Measurements from ENCODE around the gene SSNA1.

The SSNA1 gene

GRCh38 chr9:137234055-137234697 is 45.7 kb downstream of the SSNA1 start:
- Histone ChIP-seq H3K27ac (replicated peaks; ENCODE audit: low read length) (no peak overlapping the region), H2BK5ac (ENCODE audit: low read length) (peak overlapping the region; percentile 13), H2BK15ac (ENCODE audit: low read length) (no peak overlapping the region), H2AK5ac (ENCODE audit: low read depth, low read length) (peak overlapping the region; percentile 70), H3K4me2 (ENCODE audit: insufficient read depth, low read length, poor library complexity, severe bottlenecking) (no peak overlapping the region), H2BK12ac (ENCODE audit: low read length) (peak overlapping the region; percentile 73), H4K91ac (ENCODE audit: low read depth, low read length, poor library complexity) (no peak overlapping the region), H3K4me1 (ENCODE audit: control insufficient read depth in 2 of 2, insufficient read depth in 1 of 2, low read depth in 1 of 2, low read length in 2 of 2) (peaks cover 15% of the 10 kb centered on the region in 2 donors), H3K9me3 (replicated peaks in 1 of 2; ENCODE audit: control insufficient read depth in 2 of 2, insufficient read depth in 1 of 2, low read depth in 1 of 2, low read length in 2 of 2) (no peaks in the 10 kb centered on the region), H3K23ac (ENCODE audit: low read depth, low read length, poor library complexity) (peak overlapping the region; percentile 73), H3K18ac (ENCODE audit: low read length) (peak overlapping the region; percentile 71), H2AFZ (ENCODE audit: low read length) (no peak overlapping the region), H3K4me3 (ENCODE audit: low read length in 2 of 2) (no peak overlapping the region), H2BK120ac (ENCODE audit: low read depth, low read length) (peak overlapping the region; percentile 81), H3K4ac (ENCODE audit: low read length) (peak overlapping the region; percentile 37), H3K27me3 (ENCODE audit: control insufficient read depth in 3 of 3, insufficient read depth in 3 of 3, low read depth in 1 of 3, low read length in 3 of 3) (peaks cover 0 to 7% (median 0%) of the 10 kb centered on the region in 3 experiments), H4K8ac (ENCODE audit: low read depth, low read length) (no peak overlapping the region), H3K9ac (ENCODE audit: low read depth, low read length, poor library complexity) (peak overlapping the region; percentile 70), H3K36me3 (replicated peaks in 1 of 2; ENCODE audit: control insufficient read depth in 2 of 2, insufficient read depth in 2 of 2, low read length in 2 of 2) (peaks cover 0 to 5% of the 10 kb centered on the region in 2 donors), H3K14ac (ENCODE audit: low read length) (peak overlapping the region; percentile 56), H3K79me1 (ENCODE audit: low read depth, low read length) (peaks cover 12% of the 10 kb centered on the region)
- DNase-seq (ENCODE audit: low spot score) = no peak
- no CpG with 5 or more reads among the region's 40 CpGs for WGBS, 2 donors (ENCODE audit: extremely low coverage in 2 of 2, insufficient read length in 2 of 2, insufficient replicate concordance in 1 of 2)

DNA sequence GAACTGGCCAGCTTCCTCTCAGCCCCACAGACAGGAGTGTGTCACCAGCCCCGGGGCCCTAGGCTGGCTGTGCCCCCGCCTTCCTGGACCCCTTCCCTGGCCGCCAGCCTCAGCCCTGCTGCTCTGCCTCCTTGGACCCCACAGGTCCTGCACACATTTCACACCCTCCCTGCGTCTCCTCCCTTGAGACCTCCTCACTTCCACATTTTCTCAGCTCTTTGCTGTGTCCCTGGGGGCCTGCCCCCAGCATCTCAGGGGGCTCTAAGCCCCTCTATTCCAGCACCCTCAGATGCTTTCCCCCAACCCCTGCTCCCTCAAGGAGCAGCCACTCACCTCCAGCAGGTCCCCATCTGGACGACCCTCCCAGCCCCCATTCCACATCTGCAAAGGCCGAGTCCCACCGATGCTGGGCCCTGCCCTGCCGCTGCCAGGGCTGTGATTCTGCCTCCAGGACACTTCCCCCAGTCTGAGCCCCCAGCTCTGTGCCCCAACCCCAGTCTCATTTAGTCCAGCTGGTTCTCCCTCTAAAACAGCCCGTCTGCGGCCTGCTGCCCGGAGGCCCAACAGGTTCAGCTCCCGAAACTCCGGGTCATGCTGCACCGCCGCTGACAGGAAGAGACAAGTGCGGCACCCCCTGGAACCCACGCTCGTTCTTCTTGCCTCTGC is 46.4 kb downstream of the SSNA1 start:
- H3K4ac ChIP-seq (ENCODE audit: low read length) = peak overlapping the region; percentile 26
- peaks cover 0 to 5% (median 0%) of the 10 kb centered on the region in 3 experiments for H3K27me3 ChIP-seq (ENCODE audit: control insufficient read depth in 3 of 3, insufficient read depth in 3 of 3, low read depth in 1 of 3, low read length in 3 of 3)
- no peak overlapping the region for H4K91ac ChIP-seq (ENCODE audit: low read depth, low read length, poor library complexity)
- peaks cover 15% of the 10 kb centered on the region in 2 donors for H3K4me1 ChIP-seq (ENCODE audit: control insufficient read depth in 2 of 2, insufficient read depth in 1 of 2, low read depth in 1 of 2, low read length in 2 of 2)
- H3K18ac ChIP-seq (ENCODE audit: low read length) = peak overlapping the region; percentile 28
- no peak overlapping the region for H3K4me2 ChIP-seq (ENCODE audit: insufficient read depth, low read length, poor library complexity, severe bottlenecking)
- H3K23ac ChIP-seq (ENCODE audit: low read depth, low read length, poor library complexity) = peak overlapping the region; percentile 73
- peak overlapping the region; percentile 71 for H3K14ac ChIP-seq (ENCODE audit: low read length)
- peaks cover 12% of the 10 kb centered on the region for H3K79me1 ChIP-seq (ENCODE audit: low read depth, low read length)
- peaks cover 0 to 5% of the 10 kb centered on the region in 2 donors for H3K36me3 ChIP-seq (replicated peaks in 1 of 2; ENCODE audit: control insufficient read depth in 2 of 2, insufficient read depth in 2 of 2, low read length in 2 of 2)
- peak overlapping the region; percentile 70 for H3K9ac ChIP-seq (ENCODE audit: low read depth, low read length, poor library complexity)
- H2AFZ ChIP-seq (ENCODE audit: low read length) = no peak overlapping the region
- peak overlapping the region; percentile 53 for H2BK5ac ChIP-seq (ENCODE audit: low read length)
- no peak overlapping the region for H2BK12ac ChIP-seq (ENCODE audit: low read length)
- H2AK5ac ChIP-seq (ENCODE audit: low read depth, low read length) = peak overlapping the region; percentile 99
- no peak overlapping the region for H3K27ac ChIP-seq (replicated peaks; ENCODE audit: low read length)
- DNase-seq (ENCODE audit: low spot score) = no peak
- WGBS, 2 donors (ENCODE audit: extremely low coverage in 2 of 2, insufficient read length in 2 of 2, insufficient replicate concordance in 1 of 2) = no CpG with 5 or more reads among the region's 18 CpGs
- no peaks in the 10 kb centered on the region for H3K9me3 ChIP-seq (replicated peaks in 1 of 2; ENCODE audit: control insufficient read depth in 2 of 2, insufficient read depth in 1 of 2, low read depth in 1 of 2, low read length in 2 of 2)
- no peak overlapping the region for H2BK15ac ChIP-seq (ENCODE audit: low read length)
- no peak overlapping the region for H2BK120ac ChIP-seq (ENCODE audit: low read depth, low read length)
- peak overlapping the region; percentile 65 for H4K8ac ChIP-seq (ENCODE audit: low read depth, low read length)
- H3K4me3 ChIP-seq (ENCODE audit: low read length in 2 of 2) = no peak overlapping the region

- H3K27ac ChIP-seq (replicated peaks; ENCODE audit: low read length) = no peak overlapping the region
- WGBS, 2 donors (ENCODE audit: extremely low coverage in 2 of 2, insufficient read length in 2 of 2, insufficient replicate concordance in 1 of 2) = no CpG with 5 or more reads among the region's 35 CpGs
These were observed 47.2 kb downstream of the SSNA1 start for GRCh38 chr9:137235424-137236237.

More at GRCh38 chr9:137235424-137236237, 47.2 kb downstream of the SSNA1 start:
- peak overlapping the region; percentile 37 for H3K4ac ChIP-seq (ENCODE audit: low read length)
- H3K27me3 ChIP-seq (ENCODE audit: control insufficient read depth in 3 of 3, insufficient read depth in 3 of 3, low read depth in 1 of 3, low read length in 3 of 3) = peaks cover 0 to 5% (median 0%) of the 10 kb centered on the region in 3 experiments
- H3K4me2 ChIP-seq (ENCODE audit: insufficient read depth, low read length, poor library complexity, severe bottlenecking) = peak overlapping the region; percentile 0
- H3K79me1 ChIP-seq (ENCODE audit: low read depth, low read length) = peaks cover 12% of the 10 kb centered on the region
- no peak overlapping the region for H2BK15ac ChIP-seq (ENCODE audit: low read length)
- peak overlapping the region; percentile 65 for H4K8ac ChIP-seq (ENCODE audit: low read depth, low read length)
- H3K14ac ChIP-seq (ENCODE audit: low read length) = no peak overlapping the region
- H3K18ac ChIP-seq (ENCODE audit: low read length) = peak overlapping the region; percentile 85
- no peak overlapping the region for H4K91ac ChIP-seq (ENCODE audit: low read depth, low read length, poor library complexity)
- H2BK5ac ChIP-seq (ENCODE audit: low read length) = peak overlapping the region; percentile 53
- peak overlapping the region; percentile 89 for H3K23ac ChIP-seq (ENCODE audit: low read depth, low read length, poor library complexity)
- no peak overlapping the region for H2AFZ ChIP-seq (ENCODE audit: low read length)
- H2AK5ac ChIP-seq (ENCODE audit: low read depth, low read length) = peak overlapping the region; percentile 99
- H3K36me3 ChIP-seq (replicated peaks in 1 of 2; ENCODE audit: control insufficient read depth in 2 of 2, insufficient read depth in 2 of 2, low read length in 2 of 2) = peaks cover 0 to 5% of the 10 kb centered on the region in 2 donors
- no peak for DNase-seq (ENCODE audit: low spot score)
- H3K4me3 ChIP-seq (ENCODE audit: low read length in 2 of 2) = no peak overlapping the region
- H3K4me1 ChIP-seq (ENCODE audit: control insufficient read depth in 2 of 2, insufficient read depth in 1 of 2, low read depth in 1 of 2, low read length in 2 of 2) = peaks cover 15% of the 10 kb centered on the region in 2 donors
- no peaks in the 10 kb centered on the region for H3K9me3 ChIP-seq (replicated peaks in 1 of 2; ENCODE audit: control insufficient read depth in 2 of 2, insufficient read depth in 1 of 2, low read depth in 1 of 2, low read length in 2 of 2)
- peak overlapping the region; percentile 70 for H3K9ac ChIP-seq (ENCODE audit: low read depth, low read length, poor library complexity)
- H2BK12ac ChIP-seq (ENCODE audit: low read length) = peak overlapping the region; percentile 58
- H2BK120ac ChIP-seq (ENCODE audit: low read depth, low read length) = no peak overlapping the region
